Measurements from ENCODE around the gene TMEM139.

The TMEM139 gene

GRCh38 chr7:143295870-143296269 is 11.1 kb downstream of the TMEM139 start:
- 0 out of 2 replicates have a peak overlapping the region, but pooled peaks have one; percentile 4 for H3K27ac ChIP-seq (ENCODE audit: extremely low read depth, low read depth, low read length)
- CTCF ChIA-PET: interaction anchor here (0.5 to 4.3 kb wide), 4 partner anchors 9 to 63 kb away, joined by 3 to 32 read pairs (median 4); no protein-coding TSS in a partner anchor

More at GRCh38 chr7:143295870-143296269, 11.1 kb downstream of the TMEM139 start:
- Histone ChIP-seq H3K36me3 (ENCODE audit: control insufficient read depth in 2 of 2, insufficient read depth in 1 of 2, low read length in 2 of 2) (peaks cover 32 to 95% of the 10 kb centered on the region in 2 experiments), H3K9me3 (ENCODE audit: control insufficient read depth, insufficient read depth, low read depth, low read length) (no peaks in the 10 kb centered on the region), H3K4me3 (ENCODE audit: low read depth, low read length) (no peak overlapping the region), H3K4me1 (ENCODE audit: control insufficient read depth, insufficient read depth, low read length) (no peaks in the 10 kb centered on the region)
- TF ChIP-seq HIC1 (tag by site-specific recombination; IDR thresholded peaks at IDR 0.05) (peak; percentile 52; the same call in 1 of the 2 replicates), FEZF1 (tag by site-specific recombination; IDR thresholded peaks at IDR 0.05) (peak; percentile 52; the same call in 1 of the 2 replicates), SALL2 (tag by site-specific recombination; IDR thresholded peaks at IDR 0.05; ENCODE audit: borderline replicate concordance) (no peak), ZNF324 (tag by site-specific recombination; IDR thresholded peaks at IDR 0.05) (no peak), ZNF629 (tag by site-specific recombination; IDR thresholded peaks at IDR 0.05) (peak; percentile 85), ZFP69B (tag by site-specific recombination; IDR thresholded peaks at IDR 0.05) (no peak), ATF2 (tag by site-specific recombination; IDR thresholded peaks at IDR 0.05; ENCODE audit: low read depth) (0 out of 2 replicates have a peak, but pooled peaks have one; percentile 13), PRDM4 (tag by site-specific recombination; IDR thresholded peaks at IDR 0.05) (no peak), ZNF184 (tag by site-specific recombination; IDR thresholded peaks at IDR 0.05) (no peak), ZNF843 (tag by site-specific recombination; IDR thresholded peaks at IDR 0.05) (0 out of 2 replicates have a peak, but pooled peaks have one; percentile 19), KLF9 (tag by site-specific recombination; IDR thresholded peaks at IDR 0.05; ENCODE audit: low read depth) (no peak), ZEB2 (tag by site-specific recombination; IDR thresholded peaks at IDR 0.05) (peak; percentile 58), ZNF449 (tag by site-specific recombination; IDR thresholded peaks at IDR 0.05) (no peak), PRDM6 (tag by site-specific recombination; IDR thresholded peaks at IDR 0.05) (peak; percentile 66), ZNF549 (tag by site-specific recombination; IDR thresholded peaks at IDR 0.05) (no peak)
- POLR2A ChIA-PET: interaction anchor here (0.6 kb wide), 1 partner anchor 13 kb away, joined by 3 read pairs; no protein-coding TSS in a partner anchor

All from HEK293 (cell line).